HL-60 (cell line): ENCODE measurements around the gene MFRP.

Source experiments
- DNase-seq, 2 experiments: peaks; one replicate each; pipeline ENCODE4 v3.0.0-alpha.2; 2010 to 2020; ENCODE audit warnings: low read depth in 1 of 2, low spot score in 1 of 2
- H3K27ac ChIP-seq: fragments of 250-450 bp; sonication (Bioruptor Pico); replicated peaks from 2 replicates; pipeline ENCODE4 v1.5.1; 2020; ENCODE audit warnings: mild to moderate bottlenecking, moderate library complexity
- H3K27me3 ChIP-seq: fragments of 250-450 bp; sonication (Bioruptor Pico); 2 replicates; pipeline ENCODE4 v1.5.1; 2021; ENCODE audit warnings: mild to moderate bottlenecking, moderate library complexity; ENCODE audit not compliant: insufficient read depth, poor library complexity, severe bottlenecking
- H3K4me3 ChIP-seq: replicated peaks from 2 replicates; pipeline ENCODE4 v1.5.1; 2011; ENCODE audit warnings: mild to moderate bottlenecking, control low read depth, low read length; ENCODE audit not compliant: insufficient read depth
- GABPA ChIP-seq: IDR thresholded peaks from 2 replicates; pipeline ENCODE4 v1.6.1; 2012; ENCODE audit warnings: low read depth
- POLR2AphosphoS5 ChIP-seq: IDR thresholded peaks from 2 replicates; pipeline ENCODE4 v1.6.1; 2012; ENCODE audit warnings: low read depth
- REST ChIP-seq: IDR thresholded peaks from 2 replicates; pipeline ENCODE4 v1.6.1; 2012; ENCODE audit warnings: low read depth; ENCODE audit not compliant: insufficient replicate concordance
- SPI1 ChIP-seq: IDR thresholded peaks from 2 replicates; pipeline ENCODE4 v1.6.1; 2012; ENCODE audit warnings: low read depth, mild to moderate bottlenecking, borderline replicate concordance
- TF ChIP-seq, protein P1 (sequence below): IDR thresholded peaks from one replicate; pipeline ENCODE4 v1.5.1; 2011; ENCODE audit warnings: low read length, control low read depth, inconsistent platforms; ENCODE audit not compliant: insufficient read depth

The MFRP gene

GRCh38 chr11:119300198-119300964 is 46.1 kb downstream of the MFRP start:
- DNase-seq = no peak
- TF ChIP-seq GABPA (no peak), REST (no peak), SPI1 (no peak), POLR2AphosphoS5 (no peak)
- TF ChIP-seq, protein P1, sequence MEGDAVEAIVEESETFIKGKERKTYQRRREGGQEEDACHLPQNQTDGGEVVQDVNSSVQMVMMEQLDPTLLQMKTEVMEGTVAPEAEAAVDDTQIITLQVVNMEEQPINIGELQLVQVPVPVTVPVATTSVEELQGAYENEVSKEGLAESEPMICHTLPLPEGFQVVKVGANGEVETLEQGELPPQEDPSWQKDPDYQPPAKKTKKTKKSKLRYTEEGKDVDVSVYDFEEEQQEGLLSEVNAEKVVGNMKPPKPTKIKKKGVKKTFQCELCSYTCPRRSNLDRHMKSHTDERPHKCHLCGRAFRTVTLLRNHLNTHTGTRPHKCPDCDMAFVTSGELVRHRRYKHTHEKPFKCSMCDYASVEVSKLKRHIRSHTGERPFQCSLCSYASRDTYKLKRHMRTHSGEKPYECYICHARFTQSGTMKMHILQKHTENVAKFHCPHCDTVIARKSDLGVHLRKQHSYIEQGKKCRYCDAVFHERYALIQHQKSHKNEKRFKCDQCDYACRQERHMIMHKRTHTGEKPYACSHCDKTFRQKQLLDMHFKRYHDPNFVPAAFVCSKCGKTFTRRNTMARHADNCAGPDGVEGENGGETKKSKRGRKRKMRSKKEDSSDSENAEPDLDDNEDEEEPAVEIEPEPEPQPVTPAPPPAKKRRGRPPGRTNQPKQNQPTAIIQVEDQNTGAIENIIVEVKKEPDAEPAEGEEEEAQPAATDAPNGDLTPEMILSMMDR = no peak
- Histone ChIP-seq H3K27me3 (no peaks in the 10 kb centered on the region), H3K27ac (no peak overlapping the region), H3K4me3 (no peak overlapping the region)

GRCh38 chr11:119299416-119299815 is 47.1 kb downstream of the MFRP start:
- TF ChIP-seq POLR2AphosphoS5 (no peak), REST (no peak), SPI1 (no peak), GABPA (no peak)
- TF ChIP-seq, protein P1 = no peak
- DNase-seq = no peak
- no peaks in the 10 kb centered on the region for H3K27me3 ChIP-seq
- H3K4me3 ChIP-seq = no peak overlapping the region
- H3K27ac ChIP-seq = no peak overlapping the region

GRCh38 chr11:119298726-119299125 is 47.8 kb downstream of the MFRP start:
- no peak overlapping the region for H3K4me3 ChIP-seq
- DNase-seq = no peak
- no peak overlapping the region for H3K27ac ChIP-seq
- H3K27me3 ChIP-seq = no peaks in the 10 kb centered on the region
- TF ChIP-seq, protein P1 = no peak
- TF ChIP-seq REST = no peak
- TF ChIP-seq POLR2AphosphoS5 = no peak
- no peak for TF ChIP-seq GABPA
- no peak for TF ChIP-seq SPI1
